ENCODE measurements around the gene MRC1.

DNA sequence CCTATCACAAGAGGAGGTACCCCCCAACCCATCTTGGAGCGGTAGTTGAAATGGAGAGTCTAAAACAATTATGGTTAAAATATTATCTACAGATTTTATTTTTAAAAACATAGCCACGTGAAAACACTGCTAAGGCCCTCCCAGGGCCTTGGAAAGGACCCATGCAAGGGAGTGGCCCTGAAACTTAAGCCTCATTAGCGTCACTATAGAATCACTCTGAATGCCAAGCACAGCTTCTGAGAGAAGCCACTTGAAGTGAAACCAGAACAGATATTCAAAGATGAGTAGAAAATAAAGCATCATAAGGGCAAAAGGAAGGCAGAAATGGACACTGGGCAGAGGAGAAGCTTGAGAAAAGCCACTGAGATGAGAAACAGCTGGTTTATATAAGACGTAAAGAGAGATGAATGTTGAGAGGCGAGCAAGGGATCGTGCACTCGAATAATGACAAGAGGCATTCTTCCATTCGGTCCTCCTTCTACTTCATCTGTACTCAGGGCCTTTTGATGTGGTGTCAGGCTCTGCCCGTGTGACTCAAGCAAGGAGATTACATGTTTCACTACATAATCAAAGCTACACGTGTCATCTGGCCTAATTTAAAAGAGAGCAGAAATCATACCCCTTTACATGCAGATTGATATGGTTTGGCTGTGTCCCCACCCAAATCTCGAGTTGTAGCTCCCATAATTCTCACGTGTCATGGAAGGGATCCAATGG, 109.2 kb downstream of the MRC1 start:
- TF ChIP-seq, protein P1, sequence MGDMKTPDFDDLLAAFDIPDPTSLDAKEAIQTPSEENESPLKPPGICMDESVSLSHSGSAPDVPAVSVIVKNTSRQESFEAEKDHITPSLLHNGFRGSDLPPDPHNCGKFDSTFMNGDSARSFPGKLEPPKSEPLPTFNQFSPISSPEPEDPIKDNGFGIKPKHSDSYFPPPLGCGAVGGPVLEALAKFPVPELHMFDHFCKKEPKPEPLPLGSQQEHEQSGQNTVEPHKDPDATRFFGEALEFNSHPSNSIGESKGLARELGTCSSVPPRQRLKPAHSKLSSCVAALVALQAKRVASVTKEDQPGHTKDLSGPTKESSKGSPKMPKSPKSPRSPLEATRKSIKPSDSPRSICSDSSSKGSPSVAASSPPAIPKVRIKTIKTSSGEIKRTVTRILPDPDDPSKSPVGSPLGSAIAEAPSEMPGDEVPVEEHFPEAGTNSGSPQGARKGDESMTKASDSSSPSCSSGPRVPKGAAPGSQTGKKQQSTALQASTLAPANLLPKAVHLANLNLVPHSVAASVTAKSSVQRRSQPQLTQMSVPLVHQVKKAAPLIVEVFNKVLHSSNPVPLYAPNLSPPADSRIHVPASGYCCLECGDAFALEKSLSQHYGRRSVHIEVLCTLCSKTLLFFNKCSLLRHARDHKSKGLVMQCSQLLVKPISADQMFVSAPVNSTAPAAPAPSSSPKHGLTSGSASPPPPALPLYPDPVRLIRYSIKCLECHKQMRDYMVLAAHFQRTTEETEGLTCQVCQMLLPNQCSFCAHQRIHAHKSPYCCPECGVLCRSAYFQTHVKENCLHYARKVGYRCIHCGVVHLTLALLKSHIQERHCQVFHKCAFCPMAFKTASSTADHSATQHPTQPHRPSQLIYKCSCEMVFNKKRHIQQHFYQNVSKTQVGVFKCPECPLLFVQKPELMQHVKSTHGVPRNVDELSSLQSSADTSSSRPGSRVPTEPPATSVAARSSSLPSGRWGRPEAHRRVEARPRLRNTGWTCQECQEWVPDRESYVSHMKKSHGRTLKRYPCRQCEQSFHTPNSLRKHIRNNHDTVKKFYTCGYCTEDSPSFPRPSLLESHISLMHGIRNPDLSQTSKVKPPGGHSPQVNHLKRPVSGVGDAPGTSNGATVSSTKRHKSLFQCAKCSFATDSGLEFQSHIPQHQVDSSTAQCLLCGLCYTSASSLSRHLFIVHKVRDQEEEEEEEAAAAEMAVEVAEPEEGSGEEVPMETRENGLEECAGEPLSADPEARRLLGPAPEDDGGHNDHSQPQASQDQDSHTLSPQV (IDR thresholded peaks at IDR 0.05), result no peak
- TF ChIP-seq PML (IDR thresholded peaks at IDR 0.05; ENCODE audit: low read length) (no peak), IKZF2 (IDR thresholded peaks at IDR 0.05) (no peak), NR2F1 (conservative IDR thresholded peaks at IDR 0.05) (no peak), EGR1 (IDR thresholded peaks at IDR 0.05; ENCODE audit: borderline replicate concordance in 1 of 2, low read depth in 2 of 2, low read length in 2 of 2) (no peak), SPI1 (IDR thresholded peaks at IDR 0.05; ENCODE audit: borderline replicate concordance, insufficient read depth, low read depth, low read length) (no peak), ASH2L (IDR thresholded peaks at IDR 0.05; ENCODE audit: borderline replicate concordance, low read depth) (no peak), MTA2 (IDR thresholded peaks at IDR 0.05; ENCODE audit: low read depth) (no peak)
- TF ChIP-seq, protein P2, sequence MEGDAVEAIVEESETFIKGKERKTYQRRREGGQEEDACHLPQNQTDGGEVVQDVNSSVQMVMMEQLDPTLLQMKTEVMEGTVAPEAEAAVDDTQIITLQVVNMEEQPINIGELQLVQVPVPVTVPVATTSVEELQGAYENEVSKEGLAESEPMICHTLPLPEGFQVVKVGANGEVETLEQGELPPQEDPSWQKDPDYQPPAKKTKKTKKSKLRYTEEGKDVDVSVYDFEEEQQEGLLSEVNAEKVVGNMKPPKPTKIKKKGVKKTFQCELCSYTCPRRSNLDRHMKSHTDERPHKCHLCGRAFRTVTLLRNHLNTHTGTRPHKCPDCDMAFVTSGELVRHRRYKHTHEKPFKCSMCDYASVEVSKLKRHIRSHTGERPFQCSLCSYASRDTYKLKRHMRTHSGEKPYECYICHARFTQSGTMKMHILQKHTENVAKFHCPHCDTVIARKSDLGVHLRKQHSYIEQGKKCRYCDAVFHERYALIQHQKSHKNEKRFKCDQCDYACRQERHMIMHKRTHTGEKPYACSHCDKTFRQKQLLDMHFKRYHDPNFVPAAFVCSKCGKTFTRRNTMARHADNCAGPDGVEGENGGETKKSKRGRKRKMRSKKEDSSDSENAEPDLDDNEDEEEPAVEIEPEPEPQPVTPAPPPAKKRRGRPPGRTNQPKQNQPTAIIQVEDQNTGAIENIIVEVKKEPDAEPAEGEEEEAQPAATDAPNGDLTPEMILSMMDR (IDR thresholded peaks at IDR 0.05 in 2 of 3, conservative IDR thresholded peaks at IDR 0.05 in 1 of 3; ENCODE audit: control insufficient read depth in 2 of 3, extremely low read depth in 1 of 3, insufficient read depth in 1 of 3, low read depth in 3 of 3, low read length in 3 of 3), result no peak

All from GM12878 (cell line).